GM18870 (cell line): ENCODE results near the gene BPIFA1.

Experiments used
- ATAC-seq: cut with Tn5 transposase; IDR thresholded peaks from one replicate; pipeline ENCODE4 v1.9.1; 2021; ENCODE audit warnings: moderate library complexity; ENCODE audit not compliant: unreplicated experiment

BPIFA1 gene

GRCh38 chr20:33235696-33236095 is at the start of gene BPIFA1:
TSS of gene BPIFA1 (plus strand) at chr20:33235996. CDS start at chr20:33237712, 1,716 bp downstream.
- no peak for ATAC-seq

- no peak for ATAC-seq
Observed at GRCh38 chr20:33187491-33187890, 48.3 kb upstream of the BPIFA1 start.

DNA sequence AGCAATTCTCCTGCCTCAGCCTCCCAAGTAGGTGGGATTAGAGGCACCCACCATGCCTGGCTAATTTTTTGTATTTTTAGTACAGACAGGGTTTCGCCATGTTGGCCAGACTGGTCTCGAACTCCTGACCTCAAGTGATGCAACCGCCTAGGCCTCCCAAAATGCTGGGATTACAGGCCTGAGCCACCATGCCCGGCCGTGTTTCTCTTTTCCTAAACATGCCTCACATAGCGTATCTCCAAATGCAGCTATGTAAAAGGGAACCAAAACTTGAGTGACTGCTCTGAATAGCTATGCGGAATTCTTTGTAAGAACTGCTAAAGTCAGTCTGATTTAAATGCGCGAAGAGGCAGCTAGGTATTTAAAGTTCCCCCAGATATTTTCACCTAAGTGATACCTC is 47.4 kb upstream of the BPIFA1 start:
- no peak for ATAC-seq

DNA sequence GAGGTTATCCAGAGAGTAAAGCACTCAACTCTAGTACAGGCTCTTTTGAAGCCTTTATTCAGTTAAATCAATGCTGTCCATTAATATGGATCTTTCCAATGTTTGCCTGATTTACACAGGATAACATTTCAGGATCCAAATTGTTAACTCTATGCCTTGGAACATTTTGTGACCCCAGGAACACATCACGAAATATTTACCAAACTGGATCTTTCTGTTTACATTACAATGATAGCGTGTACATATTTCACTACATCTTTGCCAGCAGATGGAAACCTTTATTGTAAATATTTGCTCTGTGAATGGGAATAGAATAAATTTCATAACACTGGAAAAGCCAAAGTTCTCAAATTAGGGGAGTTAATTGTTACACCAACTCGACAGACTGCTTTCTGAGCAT is 44.3 kb upstream of the BPIFA1 start:
- ATAC-seq: no peak

DNA sequence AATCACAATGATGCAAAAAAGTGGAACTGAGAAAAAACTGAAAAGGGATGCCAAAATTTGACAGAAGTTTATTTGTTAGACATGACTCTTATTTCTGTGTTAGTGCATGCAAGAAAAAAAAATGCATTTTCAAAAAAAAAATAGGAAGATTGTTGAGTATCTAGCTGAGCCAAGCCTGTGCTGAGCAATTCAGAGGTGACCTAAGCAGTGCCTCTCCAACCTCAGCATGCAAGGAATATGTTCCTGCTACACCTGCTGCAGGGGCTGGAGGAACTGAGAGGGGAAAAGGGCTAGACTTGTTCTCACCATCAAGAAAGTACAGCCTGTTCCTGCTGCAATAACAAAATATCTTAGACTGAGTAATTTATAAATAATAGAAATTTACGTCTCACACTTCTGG is 43.8 kb upstream of the BPIFA1 start:
- ATAC-seq: no peak

DNA sequence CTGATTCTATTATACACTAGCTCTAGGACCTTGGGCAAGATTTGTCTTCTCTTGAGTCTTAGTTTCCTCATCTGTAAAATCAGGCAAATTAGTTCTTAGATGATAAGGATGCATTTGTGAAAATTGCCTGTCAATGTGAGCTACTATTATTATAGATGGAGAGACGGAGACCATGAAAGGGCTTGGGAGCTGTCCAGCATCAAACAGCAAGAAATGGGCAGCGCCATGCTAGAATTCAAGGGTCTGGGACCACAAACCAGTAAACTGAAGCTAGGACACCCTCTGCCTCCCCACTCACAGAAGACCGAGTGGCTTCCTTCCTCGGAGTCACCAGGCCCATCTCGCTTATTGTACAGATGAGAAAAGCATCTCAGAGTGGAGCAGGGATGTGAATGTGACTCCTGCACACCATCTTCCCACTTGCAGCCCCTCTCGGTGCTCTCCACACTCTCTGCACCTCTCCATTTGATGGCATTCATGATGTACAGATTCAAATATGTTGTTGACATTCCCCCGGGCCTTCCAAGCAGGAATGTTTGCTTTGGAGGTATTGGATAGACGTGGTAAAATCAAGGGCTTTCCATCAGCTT is 42.8 kb upstream of the BPIFA1 start:
- ATAC-seq: no peak

DNA sequence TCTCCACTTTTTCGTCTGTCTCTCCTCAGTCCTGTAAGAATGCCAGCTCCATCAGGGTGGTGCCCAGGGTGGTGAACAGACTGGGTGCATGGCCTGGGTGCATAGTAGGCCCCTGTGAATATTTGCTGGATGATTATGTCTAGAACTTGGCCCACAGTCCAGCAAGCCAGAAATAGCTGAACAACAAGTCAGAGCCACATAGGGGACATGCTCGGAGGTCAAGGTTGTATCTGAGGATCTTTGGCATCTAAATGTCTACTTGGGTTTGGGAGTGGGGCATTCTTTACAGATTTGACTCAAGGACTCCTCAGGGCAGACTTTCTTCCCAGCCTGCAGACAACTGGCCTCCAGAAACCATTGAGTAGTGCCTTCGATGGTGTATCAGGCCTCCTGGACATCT is 36.8 kb upstream of the BPIFA1 start:
- no peak for ATAC-seq

- ATAC-seq: no peak
Observed at GRCh38 chr20:33202451-33202850, 33.3 kb upstream of the BPIFA1 start.

DNA sequence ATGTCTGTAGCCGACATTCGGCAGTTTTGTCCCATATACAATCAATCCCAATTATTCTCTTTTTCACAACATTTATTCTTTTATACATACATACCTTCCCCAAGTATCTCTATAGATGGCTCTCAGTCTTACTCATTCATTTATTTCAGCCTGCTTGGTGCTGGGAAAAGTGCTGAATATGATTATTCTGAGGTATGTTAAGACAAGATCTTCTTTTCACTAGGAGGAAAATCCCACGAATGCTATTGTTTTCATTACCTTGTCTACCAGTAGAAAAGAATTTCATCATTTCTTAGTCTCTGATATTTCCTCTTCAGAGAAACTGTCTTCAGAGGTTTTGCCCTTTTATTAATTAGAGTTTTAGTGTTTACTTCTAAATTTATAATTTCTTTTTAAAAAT is 32.4 kb upstream of the BPIFA1 start:
- ATAC-seq: no peak

DNA sequence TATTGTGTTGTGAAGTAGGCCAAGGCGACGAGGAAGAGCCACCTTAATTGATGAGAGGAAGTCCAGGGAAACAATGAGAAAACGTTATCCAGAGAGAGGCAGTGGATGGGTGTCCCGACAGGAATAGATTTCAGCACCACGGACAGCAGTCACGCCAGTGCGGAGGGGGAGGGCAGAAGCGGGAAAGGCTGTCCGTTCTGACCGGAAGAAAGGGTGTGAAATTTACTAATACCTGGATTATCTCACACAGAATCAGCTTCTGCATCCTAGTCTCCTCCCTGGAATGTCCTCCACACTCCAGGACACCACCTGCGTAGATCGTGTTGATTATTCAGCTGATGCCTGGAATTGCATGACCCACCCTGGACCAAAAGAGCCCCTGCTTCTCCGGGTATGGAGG is 26.0 kb upstream of the BPIFA1 start:
- no peak for ATAC-seq

DNA sequence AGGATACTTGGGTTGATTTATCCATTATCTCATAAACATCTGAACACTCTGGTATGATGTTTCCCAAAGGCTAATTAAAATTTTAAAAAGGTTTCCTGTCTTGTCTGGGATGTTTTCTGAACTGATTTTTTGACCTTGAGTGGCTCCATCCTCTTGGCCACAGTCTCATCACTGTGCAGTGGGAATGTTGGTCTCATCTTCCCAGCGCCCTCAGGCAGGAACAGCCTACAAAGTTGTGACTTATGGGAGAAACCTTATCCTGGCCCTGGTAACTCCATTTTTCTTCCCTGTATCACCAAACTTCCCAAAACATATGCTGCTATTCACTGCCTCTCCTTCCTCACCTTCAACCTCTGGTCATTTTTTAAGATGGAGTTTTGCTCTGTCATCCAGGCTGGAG is 25.4 kb upstream of the BPIFA1 start:
- ATAC-seq: no peak

DNA sequence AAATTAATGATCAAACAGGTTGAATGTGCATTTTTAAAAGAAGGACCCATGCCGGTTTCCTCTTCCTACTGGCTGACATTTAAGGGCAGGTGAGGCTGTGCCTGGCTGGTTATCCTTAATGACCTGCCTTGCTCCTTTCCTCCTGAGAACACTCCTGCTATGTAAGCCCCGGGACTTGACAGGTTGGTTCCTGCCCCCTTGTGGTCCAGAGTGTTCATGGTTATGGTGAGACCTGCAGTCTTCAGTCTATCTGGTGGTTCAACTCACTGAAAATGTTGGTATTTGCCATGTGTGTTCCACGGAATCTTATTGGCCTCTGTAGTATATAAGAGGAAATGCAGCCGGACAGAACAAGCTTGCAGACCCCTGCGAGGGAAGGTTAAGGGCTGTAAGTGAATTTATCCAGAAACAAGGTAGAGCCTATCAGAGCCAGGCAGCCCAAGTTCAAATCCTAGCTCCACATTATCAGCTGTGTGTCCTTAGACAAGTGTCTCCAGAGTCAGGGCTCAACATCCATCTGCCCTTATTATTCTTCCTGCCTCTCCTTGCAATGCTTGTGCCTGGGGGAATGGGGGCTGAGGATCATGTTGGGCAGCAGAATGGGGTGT is 23.9 kb upstream of the BPIFA1 start:
- no peak for ATAC-seq

DNA sequence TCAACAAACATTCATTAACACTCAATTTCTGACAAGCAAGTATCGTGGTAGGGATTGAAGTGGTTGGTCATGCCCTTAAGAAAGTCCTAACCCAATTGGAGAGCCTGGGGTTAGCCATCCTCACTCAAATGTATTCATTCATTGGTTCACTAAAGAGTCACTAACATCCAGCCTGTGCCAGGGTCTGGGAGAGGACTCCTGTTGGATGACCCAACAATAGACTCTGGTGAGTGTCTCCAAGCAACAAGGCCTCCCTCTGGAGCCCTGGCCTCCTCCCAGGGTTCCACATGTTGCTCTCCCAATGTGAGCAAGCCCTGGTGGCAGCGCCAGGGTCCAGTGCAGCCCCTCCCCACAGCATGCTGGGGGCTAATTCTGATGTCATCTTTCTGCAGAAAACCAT is 18.7 kb upstream of the BPIFA1 start, which contains the start of gene BPIFA3:
Gene BPIFA3, plus strand, starts transcription at position 301 of the 400 bp plus-strand sequence. CDS start 185 bp downstream, outside the sequence.
- no peak for ATAC-seq

DNA sequence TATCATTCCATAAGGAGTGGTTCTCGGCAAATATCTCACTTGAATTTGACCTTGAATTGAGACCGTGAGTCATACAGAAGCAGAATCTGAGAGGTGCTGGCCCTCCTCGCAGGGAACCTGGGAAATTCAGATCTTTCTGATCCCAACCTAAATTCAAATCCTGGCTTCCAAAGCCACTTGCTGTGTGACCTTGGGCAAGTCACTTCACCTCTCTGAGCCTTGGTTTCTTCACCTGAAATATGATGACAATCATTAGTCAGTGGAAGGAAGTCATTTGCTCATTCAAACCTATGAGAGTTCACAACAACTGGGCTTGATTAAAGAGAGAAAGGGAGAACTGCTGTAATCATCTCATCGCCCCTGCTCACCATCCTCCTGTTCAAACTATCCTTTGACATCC is 11.4 kb upstream of the BPIFA1 start:
- no peak for ATAC-seq

DNA sequence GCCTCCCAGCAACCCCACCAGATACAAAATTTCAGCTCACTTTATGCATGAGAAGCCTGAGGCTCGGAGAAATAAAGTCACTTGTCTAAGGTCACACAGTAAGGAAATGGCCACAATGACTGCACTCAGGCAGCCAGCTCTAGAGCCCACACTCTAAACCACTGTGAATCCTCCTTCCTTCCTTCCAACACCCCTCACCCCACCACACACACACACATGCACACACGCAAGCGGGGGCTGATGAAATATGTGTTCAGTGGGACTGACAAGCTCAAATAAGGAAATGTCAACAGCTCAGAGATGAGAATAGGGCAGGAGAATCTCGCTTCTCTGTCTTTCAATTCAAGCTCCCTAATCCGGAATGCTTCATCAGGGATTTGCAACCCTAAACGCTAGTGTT is 6.0 kb upstream of the BPIFA1 start:
- ATAC-seq: no peak

- ATAC-seq: no peak
Observed at GRCh38 chr20:33231237-33231636, 4.6 kb upstream of the BPIFA1 start.

GRCh38 chr20:33232486-33233072 is 3.2 kb upstream of the BPIFA1 start:
- no peak for ATAC-seq

- ATAC-seq: no peak
Observed at GRCh38 chr20:33233129-33233774, 2.5 kb upstream of the BPIFA1 start.

- ATAC-seq: no peak
Observed at GRCh38 chr20:33234050-33234449, 1.7 kb upstream of the BPIFA1 start.

GRCh38 chr20:33236351-33236750 is 555 bp downstream of the BPIFA1 start:
- ATAC-seq: no peak

DNA sequence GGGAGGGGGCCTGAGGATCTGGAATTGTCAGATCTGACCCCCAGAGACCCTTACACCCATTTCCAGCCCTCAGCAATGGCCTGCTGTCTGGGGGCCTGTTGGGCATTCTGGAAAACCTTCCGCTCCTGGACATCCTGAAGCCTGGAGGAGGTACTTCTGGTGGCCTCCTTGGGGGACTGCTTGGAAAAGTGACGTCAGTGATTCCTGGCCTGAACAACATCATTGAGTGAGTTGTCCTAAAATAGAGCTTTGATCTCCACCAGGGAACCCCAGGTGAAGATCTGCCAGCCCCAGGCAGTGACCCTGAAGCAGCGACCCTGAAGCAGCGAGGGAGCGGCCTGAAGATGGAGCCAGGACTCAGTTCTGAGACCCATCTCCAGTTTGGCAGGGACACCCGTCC is 2.2 kb downstream of the BPIFA1 start:
- ATAC-seq: no peak

DNA sequence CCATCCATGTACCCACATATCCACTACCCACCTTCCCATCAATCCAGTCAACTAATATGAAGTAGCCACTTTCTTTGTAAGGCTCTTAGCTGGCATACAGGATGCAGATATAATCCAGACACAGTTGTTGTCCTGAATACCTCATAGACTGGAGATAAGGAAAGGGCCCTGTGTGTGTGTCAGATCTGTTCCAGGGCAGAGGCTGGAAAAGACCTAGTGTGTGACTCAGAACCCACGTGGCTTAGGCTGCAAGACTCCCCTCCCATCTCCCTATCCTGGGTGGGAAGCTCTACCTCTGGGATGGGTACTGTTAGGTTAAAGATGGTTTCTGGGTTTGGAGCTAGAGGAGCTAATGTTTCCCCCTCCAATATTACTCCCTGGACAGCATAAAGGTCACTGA is 3.6 kb downstream of the BPIFA1 start:
- no peak for ATAC-seq
